NCI-H1092 treated with DMSO at 0.1 percent for 48 hours (cell line): ENCODE measurements around the gene TNIK.
"Not testable (repeated sequence)": the region's sequence is repeated elsewhere in the genome, so short reads cannot be mapped to it uniquely, and the experiment has no call there.

ENCODE experiments used
- DNase-seq: peaks from one replicate; lab custom pipeline; 2025; lab: John Stamatoyannopoulos, UW

The TNIK gene

DNA sequence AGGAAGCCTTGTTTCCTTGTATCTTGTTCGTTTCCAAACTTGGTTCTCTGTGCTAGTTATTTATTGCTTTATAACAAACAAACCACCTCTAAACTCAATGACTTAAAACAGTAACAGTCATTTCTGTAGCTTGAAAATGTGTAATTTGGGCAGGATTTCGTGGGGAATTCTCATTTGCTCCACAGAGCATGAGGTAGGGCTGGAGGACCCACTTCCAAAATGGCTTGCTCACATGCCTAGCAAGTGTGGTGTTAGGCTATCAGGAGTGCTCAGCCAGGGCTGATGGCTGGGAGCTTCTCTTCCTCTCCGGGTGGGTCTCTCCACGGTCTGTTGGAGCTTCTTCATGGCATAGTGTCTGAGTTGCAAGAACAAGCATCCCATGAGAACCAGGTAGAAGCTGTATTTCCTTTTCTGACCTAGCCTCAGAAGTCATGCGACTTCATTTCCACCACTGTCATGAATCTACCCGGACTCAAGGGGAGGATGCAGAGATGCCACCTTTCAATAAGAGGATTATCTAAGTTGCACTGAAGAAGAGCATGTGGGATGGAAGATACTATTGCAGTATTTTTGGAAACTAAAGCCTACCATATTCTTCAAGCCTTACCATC lies 8.2 kb upstream of the TNIK start:
- DNase-seq: no peak

DNA sequence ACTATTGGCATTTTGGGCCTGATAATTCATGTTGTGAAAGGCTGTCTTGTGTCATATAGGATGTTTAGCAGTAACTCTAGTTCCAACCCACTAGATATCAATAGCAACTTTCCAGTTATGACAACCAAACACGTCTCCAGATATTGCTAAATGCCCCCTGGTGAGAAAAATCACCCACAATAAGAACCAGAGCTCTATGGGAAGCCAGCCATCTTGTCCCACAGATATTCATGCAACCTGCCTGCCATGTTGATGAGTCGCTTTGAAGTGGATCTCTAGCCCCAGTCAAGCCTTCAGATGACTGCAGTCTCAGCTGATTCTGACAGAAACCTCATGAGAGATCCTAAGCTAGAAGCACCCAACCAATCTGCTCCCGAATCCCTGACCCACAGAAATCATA lies 5.6 kb upstream of the TNIK start:
- no peak for DNase-seq

DNA sequence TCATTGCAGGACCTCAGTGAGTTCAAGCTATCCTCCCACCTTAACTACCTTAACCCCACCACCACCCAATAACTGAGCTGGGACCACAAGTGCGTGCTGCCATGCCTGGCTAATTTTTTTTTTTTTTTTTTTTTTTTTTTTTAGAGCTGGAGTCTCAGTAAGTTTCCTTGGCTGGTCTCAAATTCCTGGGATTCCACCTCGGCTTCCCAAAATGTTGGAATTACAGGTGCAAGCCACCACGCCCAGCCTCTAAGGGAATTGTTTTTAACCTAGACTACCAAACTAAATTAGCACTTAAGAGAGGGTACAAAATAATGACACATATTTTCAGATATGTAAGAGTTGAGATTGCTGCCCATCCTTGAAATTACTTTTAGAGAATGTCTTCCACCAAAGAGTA lies 4.3 kb upstream of the TNIK start:
- DNase-seq: no peak

DNA sequence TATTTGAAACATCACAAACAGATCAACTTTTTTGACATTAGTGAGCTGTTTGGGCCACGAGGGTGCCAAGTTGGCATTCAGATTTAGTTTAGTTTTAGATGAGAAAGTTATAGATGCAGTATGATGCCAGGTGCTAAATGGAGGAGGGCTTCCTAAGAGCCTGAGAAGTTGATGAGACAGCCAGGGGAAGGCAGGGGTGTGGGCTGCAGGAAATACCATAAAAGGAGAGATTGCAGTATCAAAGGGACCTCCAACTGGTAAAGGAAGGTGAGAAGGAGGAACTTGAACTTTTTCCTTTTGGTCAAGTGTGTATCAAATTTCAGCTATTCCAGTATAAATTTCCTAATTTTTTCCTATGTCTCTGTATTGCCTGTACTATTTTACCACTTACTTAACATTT lies 2.0 kb upstream of the TNIK start:
- DNase-seq: no peak

DNA sequence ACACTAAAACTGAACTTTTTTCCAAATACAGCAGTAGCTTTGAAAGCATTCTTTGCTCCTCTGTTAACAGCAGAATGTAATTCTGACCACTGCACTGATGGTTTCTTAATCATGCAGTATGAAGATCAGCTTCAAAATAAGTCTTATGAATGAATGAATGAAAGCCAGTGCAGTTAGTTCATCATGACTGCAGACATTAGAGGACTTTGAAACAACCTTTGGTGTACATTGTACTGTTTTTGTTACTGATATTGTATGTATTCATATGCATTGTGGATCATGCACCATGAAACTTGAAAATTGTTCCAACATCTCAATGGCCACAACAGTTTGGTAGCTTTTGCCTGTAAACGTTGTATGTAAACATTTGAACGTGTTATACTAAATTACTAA lies 1.3 kb upstream of the TNIK start:
- DNase-seq: no peak

DNA sequence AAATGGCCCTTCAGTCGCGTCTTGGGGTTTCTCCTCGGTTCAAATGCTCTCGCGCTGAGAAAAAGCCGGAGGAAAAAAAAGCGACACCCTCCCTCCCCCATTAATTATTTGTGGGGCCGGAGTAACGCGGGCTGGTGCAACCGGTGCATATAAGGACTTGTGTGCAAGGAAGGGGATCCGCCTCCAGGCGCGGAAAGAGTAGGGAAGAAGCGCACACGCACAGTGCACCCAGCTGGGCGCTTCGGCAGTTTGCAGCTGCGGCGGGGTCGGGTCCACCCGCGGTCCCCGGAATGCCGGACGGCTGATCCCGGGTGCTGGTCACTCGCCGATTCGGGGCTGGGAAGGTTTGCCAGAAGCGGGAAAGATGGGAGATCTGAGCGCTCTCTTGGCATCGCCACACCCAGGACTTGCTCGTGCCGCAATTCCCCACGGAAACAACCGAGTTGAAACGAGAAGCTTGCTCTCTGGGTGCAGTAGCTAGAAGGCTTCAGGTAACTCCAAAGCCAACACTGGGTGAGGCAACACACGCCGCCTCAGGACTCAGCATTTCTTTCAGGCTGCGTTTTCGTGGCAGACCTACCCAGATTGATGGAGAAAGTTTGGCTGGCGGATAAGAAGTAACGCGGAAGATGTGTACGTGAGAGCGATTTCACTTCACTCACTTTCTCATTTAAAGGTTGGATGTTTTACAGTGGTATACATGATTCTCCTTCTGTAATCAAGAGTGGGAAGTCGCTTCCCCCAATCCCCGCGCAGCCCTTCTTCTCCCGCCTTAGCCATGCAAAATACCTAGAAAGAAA lies 720 bp upstream of the TNIK start:
- peak; percentile 75 for DNase-seq

DNA sequence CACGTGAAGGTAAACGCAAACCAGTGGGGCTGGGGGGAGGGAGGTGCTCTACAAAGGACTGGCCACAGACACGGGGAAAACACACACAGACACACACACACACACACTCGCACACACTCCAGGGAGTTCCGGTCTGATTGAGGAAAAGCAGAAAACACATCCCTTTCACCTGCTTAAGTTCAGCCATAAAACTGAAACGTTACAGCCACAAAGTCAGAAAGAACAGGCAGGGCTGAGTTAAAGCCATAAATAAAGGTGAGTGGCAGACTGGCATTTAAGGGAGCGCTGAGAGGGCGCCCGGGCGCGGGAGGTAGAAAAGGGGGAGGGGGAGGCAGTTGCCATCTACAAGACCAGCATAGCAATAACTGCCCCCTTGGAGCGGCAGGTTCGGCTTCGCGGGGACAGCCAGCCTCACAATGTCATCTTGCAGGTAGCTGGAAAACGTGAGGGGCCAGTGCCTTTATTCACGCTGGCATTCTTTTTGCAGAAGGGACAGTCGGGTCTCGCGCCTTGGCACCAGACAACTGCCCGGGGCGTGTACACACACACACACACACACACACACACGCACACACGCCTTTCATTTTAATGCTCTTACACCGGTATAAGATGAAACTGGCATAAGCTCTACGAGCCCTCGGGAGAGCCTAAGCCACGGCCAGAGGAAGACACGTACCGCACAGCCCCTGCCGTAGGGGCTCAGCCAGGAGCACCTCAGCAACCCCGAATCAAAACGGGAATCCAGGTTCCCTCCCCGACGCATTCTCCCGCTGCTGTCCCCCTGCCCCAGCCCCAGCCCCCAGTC lies 866 bp downstream of the TNIK start:
- DNase-seq: peak; percentile 51

DNA sequence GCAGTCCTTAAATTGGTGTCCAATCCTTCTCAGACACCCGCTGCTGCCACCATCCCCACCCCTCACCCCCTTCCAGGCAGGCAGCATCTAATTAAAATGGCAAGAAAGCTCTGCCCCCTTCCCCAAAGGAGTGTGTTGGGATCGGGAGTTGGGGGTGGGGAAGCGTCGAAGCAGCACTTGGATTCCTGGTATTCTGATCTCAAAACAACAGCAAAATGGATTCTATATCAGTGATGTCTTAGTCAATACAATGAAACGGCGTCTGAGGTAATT lies 1.4 kb downstream of the TNIK start:
- DNase-seq: no peak

DNA sequence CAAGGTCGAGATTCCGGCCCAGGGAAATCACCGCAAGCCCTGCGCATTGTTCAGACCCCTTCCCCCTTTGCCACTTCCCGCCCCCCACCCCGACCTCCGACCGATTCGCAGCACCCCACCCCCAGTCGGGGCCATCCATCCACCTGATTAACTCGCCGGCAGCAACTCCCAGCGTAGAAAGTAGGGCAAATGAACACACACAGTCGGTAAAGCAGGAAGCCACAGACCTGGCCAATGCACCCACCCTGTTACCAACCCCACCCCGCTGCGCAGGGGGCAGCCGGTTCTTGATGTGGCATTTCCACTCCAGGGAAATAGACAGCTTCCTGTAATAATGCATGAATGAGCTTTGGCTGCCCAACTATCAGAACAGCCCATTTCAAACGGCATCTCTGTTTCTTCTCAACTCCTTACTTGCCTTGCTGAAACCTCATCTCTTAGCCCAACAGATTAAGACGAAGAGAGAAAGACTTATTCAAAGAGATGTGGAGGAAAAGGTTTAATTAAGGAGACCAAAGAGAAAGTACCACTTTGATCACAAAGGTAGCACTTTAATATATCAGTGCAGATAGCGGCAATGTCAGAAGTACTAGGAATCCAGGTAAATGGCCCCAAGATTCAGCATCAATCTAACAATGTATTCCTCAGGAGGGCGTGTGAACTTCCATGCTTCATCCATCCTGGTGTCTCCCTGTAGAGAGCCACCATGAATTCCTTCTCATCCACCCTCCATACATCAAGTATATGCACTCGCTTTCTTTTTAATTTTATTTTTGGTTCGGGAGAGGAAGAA lies 1.9 kb downstream of the TNIK start:
- DNase-seq: no peak

DNA sequence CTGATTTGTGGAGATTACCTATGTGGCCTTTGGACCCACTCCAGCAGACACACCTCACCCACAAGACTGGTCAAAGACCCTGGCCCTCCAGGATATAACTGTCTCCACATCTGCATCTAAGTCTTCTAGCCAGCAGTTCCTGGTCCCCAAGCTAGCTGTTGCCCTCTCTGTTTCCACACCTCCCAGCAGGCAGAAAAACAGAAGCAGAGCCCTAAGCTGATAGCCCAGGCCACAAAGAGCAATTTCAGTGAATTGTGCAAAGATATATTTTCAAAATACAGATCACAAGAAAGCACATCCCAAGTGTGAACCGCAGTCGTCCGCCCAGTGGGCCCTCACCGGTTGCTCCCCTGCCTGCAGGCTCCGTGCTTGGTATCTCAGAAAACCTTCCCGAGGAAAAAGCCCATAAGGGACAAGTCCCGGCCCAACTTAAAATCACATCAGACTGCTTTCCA lies 2.6 kb downstream of the TNIK start:
- no peak for DNase-seq

DNA sequence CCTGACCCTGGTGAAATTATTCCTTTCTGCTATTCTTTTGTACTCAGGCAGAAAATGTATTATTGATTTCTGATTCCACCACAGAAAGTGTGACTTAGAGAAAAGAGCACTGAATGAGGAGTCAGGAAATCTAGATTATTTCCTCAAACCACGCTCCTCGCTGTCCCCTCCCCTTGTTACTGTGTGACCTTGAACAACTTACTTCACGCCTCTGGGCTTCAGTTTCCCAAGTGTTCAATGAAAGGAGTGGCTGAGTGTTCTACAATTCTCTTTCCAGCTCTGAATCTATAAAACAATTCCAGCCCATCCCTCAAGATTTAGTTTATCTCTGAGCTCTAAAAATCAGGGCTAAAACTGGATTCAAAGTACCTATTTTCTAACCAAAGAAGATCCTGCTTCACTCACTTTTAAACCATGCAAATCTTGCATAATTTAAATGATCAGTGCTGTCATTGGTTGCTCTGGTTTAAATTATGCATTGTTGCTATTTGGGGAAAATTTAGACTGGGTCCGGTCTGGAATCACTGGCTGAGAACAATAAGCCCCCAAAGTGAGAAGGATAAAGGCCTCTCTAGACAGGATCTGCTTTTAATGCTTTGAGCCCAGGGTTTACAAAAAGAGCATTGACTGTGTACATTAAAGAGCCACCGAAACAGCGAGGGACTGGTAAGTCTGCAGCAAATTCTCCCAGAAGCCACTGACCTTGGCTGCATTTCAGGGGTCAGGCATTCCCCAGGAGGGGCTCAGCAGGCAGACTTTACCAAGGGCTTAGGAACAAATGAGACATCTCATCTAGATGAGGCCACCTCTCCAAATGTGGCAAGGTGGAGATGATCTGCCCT lies 3.2 kb downstream of the TNIK start:
- no peak for DNase-seq

DNA sequence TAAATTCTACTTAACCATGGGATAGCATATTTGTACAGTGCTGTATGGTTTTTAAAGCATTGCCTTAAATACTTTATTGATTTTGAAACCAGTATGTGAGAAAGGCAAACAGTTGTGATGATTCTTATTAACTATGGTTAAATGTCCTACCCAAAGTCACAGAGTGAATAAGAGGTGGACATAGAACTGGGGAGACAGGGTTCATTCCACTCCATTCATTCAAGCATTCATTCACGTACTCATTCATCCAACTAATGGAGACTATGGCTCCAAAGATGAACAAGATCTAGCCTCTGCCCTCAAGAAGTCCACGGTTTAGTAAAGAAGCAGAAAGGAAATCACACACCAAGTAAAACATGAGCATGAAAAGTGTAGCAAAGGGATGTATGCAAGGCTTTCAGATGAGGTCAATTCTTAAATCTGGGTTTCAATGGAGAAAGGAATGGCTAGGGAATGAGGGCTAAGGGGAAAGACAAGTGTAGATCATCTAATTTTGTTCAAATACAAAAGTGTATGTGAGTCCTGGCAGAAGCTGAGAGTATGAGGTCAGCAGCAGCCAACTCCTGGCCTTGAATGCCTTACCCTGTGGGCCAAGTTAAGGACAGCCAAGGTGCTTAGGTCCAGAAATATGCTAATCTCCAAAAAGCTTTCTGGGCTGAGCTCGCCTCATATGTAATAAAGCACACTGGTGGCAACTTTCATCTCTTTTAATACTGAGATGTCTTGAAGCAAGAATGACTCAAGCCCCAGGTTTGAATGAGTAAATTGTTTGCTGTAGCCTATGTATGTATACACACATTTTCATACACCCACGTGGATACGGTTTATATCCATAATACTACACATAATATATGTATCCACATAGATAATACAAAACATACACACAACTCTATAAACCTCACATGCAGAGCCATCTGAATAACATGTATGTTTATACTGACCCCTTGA lies 4.3 kb downstream of the TNIK start:
- no peak for DNase-seq

DNA sequence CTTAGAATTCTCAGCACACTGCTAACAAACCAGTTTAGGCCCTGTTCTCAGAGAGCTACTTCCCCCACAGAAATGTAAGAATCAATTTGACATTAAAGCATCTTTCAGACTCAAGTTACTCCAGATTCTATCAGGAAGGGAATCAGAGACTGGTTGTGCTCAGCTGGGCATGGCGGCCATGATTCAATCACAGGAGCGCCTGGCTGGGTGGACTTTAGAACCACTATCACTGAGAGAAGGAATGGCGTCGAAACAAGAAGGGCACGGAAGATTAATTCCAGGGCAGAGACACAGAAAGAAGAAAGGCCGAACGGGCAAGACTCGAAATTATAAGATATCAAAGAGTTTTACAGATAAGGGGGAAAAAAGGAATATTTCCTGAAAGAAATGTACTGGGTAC lies 6.2 kb downstream of the TNIK start:
- no peak for DNase-seq

DNA sequence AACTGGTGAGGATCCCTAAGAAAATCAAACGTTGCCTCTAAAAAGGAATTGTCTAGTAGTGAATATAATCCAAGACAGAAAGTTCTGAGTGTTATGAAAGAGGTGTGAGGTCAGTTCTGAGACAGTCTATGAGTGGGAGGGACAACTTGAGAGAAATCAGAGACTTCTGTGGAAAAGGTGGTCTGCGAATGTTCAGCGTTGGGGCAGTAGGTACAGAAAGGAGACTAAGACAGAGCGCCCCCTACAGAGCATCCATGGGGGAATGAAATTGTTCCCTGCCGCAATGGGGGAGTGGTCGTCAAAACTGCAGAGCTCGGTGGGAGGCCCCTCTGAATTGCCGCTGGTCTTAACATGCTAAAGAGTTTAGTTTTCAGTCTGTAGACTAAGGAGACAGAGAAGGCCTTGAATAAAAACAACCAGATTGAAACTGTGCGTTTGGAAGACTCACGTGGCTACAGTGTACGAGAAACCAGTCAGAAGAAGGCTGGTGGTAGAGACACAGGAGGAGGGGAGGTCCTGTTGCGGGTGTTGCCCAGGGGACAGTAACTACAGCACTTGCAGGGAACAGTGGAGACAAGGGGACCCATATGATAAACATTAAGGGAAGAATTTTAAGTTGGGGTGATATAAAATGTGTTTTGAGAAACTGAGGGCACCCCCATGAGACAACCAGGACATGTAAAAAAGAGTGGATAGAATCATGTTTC lies 6.9 kb downstream of the TNIK start:
- no peak for DNase-seq

DNA sequence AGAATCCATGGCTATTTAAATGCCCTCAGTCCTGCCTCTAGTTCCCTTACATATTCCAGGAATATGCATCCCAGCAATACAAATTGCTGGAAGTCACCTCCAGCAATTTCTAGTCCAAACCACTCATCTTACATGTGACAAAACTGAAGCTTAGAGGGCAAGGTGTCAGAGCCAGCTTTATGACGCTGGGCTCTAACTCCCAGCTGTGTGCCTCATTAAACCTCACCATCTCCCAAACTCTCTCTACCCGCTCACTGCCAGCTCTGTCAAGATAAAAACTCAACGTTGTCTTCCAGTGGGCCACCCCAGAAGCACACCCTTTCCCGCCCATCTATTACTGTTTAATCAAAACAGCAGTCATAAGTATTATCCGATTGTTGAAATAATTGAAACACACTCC lies 7.9 kb downstream of the TNIK start:
- DNase-seq: no peak

DNA sequence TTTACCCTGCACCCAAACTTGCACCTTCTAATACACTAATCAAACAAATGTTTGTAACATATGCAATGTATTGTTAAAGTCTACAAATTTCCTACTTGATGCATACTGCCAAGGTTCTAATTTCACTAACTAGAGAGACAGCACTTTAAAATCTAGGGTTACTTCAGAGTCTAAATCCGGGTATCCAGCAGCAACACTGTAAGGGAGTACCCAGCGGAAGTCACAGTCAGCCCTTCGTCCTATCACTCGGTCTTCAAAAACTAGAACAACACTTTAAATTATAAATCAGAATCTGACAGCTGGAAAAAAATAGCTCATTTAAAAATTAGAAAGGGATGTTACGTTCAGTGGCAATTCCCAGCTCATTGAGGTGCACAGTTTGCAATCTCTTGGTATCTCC lies 8.3 kb downstream of the TNIK start:
- no peak for DNase-seq

DNA sequence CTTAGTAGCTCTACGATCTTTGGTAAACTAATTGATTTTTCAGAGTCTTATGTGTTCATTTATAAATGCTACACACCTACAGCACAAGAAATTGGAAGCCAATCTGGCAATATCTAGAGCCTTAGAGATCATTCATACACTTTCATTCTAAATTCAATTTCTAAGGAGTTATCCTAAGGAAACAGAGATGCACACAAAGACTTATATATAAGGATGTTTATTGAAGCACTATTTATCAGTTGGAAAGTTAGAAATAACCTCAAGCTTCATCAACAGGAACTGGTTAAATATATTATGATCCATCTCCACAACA lies 12.7 kb downstream of the TNIK start:
- DNase-seq: not testable (repeated sequence)

DNA sequence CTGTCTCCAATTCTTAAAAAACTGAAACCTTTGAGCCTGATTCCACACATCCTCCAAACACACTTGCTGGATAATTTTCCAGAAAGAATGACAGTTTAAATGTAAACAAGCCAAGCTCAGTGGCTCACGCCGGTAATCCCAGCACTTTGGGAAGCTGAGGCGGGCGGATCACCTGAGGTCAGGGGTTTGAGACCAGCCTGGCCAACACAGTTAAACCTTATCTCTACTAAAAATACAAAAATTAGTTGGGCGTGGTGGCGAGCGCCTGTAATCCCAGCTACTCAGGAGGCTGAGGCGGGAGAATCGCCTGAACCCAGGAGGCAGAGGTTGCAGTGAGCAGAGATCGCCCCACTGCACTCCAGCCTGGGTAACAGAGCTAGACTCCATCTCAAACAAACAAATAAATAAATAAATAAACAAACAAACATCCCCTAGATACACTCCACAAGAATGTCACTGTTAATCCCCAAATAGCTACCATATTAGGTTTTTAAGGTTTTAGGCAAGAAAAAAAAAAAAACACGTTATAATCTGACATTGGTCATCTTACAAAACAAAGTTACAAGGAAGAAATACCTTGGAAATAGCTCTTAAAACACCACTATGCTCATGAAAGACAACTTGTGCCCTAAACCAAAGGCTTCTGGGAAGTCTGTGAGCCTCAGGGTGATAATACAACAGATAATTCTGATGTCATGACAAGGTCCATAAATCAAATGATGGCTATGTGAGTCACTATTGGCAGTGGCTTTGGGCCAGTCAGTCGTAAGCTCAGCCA lies 13.2 kb downstream of the TNIK start:
- no peak for DNase-seq

DNA sequence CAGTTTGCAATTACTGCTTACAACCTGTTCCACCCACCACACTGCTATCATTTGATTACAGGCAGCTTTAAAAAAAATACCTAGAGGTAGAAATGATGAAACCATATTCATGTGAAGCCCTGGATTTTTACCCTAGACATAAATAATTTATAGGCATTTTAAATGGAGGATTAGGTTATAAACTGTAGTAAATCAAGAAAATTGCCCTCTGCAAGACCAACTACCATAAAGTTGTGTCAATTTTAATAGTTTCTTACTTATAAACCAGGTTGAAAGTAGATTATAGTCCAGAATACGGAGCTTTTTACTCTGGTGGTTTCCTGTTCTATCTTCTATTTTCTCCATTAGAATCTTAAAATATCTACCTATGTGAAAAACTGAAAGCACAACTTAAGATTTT lies 13.9 kb downstream of the TNIK start:
- no peak for DNase-seq
